Stimulated activated CD8-positive, alpha-beta memory T cell treated with anti-CD3 and anti-CD28 coated beads, Interleukin-15, amount 100 ng/mL, for 24 hours (primary cell): Measurements from ENCODE around the gene ARHGAP15.

Experiments
- DNase-seq: peaks from one replicate; pipeline ENCODE4 v3.0.0-alpha.2; 2020; ENCODE audit warnings: low read depth

The ARHGAP15 gene

DNA sequence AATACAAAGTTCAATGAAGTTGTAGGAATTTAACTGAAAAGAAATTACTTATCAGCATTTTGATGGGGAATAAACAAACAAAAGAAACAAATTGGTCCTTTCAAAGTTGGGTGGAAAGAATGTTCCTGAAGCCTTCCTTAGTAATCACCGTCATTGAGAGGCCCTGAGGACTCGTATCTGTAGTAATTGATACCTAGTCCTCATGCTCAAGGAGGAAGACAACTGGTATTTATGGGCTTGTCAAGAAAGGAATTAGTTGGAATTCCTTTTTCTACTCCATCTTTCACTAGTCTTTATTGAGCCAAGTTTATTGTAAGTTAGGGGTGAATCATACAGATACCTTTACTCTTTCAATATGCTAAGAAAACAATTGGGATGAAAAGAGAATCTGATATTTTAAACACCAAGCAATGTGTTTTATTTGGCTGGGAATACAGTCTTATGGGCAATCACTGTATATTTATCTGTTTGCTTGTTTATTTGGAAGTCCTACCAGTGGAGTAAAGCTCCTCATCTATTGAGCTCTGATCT, 324.8 kb downstream of the ARHGAP15 start:
- DNase-seq = no peak

DNA sequence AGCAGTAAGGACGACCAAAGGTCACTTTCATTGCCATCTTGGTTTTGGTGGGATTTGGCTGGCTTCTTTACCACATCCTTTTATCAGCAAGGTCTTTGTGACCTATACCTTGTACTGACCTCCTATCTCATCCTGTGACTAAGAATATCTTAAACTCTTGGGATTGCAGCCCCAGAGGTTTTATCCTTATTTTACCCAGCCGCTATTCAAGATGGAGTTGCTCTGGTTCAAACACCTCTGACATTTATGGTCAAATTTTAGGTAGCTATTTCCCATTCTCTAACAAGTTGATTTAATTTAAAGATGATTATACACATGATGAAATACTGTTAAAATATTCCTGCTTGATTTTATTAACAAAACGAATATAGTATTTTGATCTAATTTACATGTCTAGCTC, 326.1 kb downstream of the ARHGAP15 start:
- no peak for DNase-seq

DNA sequence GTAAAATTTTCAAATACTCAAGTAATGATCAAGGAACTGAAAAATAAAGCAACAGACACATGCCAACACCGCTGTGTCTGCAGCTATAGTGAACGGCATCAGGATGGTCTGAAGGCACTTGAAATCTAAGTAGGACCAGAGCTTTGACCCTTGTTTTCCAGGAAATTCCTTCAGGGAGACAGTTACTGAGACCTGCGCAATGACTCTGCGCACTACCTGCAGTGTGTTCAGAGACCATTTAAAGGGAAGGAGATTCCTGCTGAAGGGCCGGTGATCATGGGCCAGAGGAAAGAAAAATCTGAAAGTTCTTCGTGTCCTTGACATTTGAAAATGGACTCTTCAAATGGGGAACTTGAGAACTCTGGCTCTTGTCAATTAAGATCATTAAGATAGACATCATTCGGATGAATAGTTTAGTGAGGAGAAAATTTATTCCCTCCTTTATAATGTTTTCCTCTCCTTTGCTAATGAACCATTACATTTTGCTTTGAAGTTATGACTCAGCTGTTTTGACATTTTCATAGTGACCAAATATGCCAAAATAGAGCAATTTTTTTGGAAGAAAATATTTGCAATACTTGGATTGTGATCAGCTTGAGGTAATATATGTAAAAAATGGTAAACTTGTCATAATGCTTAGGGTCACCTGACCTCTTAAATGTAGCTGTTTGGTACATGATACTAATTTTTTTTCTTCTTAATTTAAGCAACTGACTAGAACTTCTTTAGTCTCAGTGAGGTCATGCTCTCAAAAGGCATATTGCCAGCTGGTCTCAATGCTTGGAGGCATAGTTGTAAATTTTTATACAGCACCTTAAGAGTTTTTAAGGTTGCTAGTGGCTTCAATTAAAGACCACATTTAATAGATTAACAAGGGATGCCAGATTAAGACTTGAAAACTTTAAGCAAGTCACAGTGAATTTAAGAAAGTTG, 329.3 kb downstream of the ARHGAP15 start:
- no peak for DNase-seq

DNA sequence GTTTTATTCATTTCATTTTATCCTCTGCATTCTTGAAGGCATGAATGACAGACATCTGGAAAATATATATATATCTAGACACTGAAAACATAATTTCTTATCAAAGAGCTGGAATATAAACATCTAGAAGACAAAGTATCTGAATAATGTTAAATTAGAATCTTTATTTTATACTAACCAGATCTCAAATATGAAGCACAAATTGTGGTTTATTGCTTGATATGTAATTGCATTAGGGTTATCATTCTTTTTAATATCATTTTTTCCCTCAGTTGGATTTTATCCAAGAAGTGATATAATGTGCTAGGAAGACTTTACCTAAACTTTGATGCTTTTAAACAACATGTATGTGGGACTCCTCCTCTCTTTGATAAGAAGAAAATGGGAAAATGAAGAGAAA, 331.2 kb downstream of the ARHGAP15 start:
- no peak for DNase-seq

DNA sequence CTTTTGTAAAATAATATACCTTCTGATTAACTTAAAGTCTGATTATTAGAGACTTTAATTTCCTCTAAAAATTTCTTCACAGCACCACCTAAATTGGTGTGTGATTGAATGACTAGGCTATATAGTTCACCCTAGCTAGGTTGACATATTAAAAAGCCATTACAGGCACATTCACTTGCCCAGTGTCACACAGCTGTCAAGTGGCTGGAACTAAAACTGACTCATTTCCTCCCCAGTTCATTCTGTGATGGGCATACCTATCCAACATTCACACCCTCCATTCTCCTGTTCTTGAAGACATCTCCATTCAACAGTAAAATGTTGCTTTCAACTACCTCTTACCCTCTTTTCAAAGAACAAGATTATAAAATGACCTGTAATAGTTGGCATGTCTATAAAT, 334.5 kb downstream of the ARHGAP15 start:
- DNase-seq = no peak

DNA sequence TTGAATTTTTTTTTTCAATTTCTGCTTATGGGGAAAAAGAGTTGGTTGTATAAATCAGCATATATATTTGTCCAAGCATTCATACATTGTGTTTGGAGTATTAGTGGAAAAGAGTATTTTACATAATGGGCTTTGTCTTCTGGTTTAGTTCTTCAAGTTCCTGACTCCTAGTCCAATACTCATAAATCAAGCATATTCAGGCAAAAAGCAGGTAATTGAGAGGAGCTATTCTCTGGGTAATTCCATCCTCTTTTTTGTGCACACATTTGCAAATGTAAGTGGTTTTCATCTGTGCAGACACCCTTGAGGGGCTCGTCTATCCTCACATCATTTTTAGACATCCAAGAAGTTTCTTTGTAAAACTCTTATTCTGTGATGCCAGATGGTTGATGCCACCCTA, 337.2 kb downstream of the ARHGAP15 start:
- no peak for DNase-seq

DNA sequence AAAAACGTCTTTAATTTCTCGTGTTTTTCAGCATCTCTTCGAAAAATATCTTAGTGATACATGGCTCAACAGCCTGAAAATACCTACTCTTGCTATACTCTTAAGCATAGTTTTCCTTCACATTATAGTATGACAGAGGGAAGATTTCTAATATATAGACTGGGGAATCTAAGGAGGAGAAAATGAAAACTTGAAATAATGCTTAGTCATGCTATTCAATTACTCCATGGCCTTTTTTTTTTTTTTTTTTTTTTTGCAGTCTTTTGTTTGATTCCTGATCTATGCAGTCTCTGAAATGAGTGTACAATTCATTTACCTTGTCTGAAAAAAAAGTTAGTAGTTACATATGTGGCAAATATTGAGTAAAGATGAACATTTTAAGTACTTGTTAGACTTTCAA, 337.8 kb downstream of the ARHGAP15 start:
- DNase-seq = no peak

DNA sequence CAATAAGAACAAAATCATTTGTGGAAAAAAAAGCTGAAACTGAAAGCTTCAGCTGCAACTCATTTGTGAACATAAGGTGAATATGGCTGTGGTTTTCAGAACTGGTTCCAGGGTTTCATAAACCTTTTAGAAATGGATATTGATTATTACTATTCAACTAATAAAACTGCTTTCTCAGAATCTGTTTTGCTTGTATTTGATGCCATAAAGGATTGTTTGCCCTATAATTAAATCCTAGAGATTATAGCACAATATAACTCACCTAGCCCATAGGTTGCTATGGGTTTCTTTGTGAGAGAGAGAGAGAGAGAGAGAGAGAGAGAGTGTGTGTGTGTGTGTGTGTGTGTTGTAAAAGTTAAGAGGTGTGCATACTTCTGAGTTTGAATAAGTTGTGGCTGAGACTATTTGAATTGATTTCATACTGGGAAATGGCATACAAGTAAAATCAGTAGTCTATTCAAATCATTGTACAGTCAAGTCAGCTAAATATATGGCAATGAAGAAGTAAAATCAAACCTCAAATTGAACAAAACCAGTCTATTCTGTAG, 339.2 kb downstream of the ARHGAP15 start:
- DNase-seq = no peak

DNA sequence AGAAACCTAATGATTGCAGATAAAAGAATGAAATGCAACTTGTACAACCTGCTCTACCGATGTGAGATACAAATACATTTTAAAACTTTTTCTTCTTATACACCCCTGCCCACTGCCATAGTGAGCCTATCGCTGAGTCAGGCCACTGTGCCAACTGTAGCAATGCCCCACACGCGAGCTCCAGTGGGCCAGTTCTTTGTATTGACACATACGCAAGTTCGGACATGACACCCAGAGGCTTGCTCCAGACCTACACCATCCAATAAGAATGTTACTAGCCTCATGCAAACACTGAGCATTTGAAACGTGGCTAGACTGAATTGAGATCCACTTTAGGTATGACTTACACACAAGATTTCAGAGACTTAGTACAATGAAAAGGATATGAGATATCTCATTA, 340.1 kb downstream of the ARHGAP15 start:
- no peak for DNase-seq

DNA sequence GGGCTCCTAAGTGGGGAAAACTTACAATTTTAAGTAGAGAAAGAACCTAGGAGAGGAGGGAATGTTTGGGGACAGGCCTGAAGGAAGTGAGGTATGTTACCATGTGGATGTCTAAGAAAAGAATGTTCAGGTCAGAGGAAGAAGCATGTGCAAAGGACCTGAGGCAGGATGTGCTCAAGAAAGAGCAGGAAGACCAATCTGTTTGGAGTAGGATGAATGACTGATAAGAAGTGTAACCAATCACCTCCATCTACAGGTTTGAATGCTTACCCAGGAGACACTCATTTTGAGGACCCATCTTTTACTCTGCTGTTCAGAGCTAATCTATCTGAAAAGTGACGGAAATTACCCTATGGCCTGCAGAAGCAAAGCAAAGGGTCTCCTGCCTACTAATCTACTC, 342.3 kb downstream of the ARHGAP15 start:
- DNase-seq = no peak

DNA sequence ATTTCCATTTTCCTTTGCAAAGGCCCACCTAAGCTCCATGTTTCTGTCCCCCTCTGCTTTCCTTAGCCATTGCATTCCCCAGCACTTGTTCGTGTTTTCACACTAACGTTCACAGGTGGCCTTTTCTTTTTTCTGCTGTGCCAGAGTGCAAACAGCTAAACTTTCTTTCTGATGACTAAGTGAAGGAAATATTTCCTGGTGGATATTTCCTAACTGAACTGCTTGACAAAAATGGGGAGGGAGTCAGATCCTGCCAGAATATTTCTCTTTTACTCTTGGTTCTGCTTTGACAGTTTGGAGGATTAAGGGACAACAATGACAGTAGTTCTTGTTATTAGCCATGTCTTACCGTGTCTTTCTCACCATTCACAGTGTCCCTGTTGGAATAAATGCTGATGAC, 344.0 kb downstream of the ARHGAP15 start:
- no peak for DNase-seq

DNA sequence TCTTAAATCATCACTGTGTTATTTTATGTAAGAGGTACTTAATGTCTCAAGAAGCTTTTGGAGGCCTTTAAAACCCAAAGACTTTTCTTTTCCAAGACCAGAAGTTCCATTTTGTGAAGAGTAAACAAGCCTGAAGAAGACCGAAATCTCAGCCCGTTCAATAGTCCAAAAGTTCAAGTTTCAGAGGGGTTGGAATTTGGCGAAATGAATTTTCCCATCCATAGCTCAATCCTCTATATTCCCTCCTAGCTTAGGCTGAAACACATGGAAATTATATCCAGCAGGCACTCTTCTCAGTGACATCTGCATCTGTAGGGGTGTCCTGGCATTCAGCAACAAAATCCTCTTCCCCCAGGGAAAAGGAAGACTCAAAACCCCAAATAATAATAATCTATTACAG, 344.6 kb downstream of the ARHGAP15 start:
- DNase-seq = no peak

DNA sequence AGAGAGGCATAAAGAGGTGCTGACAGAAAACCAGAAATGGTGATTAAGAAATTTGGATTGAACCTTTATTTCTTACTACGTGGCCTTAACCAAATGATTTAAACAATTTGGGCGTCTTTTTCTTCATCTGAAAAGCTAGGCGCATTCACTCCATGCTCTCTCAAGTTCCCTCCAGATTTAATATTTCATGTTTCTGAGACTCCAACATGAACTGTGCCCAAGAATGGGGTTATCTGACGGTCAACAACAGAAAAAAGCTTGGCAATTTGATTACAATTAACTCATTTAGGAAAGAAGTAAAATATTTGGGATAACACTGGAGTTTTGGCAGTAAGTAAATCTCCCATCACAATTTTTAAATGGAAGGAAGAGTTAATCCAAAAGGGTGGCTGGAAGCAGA, 345.4 kb downstream of the ARHGAP15 start:
- no peak for DNase-seq

DNA sequence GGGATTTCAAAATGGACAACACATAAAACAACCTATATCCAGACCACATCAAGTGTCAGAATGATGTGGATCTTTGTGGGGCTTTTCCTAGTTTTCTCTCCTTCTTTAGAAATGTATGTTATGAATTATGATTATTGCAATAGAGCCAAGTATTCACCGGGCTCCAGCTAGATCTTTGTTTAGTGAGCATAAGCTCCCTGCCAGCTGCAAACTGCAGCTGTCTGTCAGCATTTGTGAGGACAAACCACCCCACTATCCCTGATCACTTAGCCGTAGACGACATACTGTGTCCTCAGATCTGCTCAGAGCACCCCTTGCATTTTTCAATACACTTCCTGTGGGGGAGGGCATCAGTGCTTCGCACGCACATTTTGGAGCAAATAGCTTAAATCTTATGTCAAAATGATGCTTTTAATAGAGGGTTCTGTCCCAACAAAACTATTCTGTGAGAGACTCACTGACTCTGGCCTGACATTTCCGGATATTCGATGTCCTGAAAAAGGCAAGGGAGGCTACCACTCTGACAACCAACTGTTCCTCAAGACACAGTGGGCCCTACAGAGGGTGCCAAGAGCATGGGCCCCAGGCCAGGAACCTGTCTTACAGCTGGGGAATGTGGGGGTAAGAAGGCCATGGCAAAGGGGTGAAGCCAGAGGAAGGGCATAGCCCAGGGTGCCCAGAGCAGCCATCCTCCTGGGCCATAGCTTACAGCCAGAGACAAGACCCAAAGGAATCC, 346.0 kb downstream of the ARHGAP15 start:
- no peak for DNase-seq

DNA sequence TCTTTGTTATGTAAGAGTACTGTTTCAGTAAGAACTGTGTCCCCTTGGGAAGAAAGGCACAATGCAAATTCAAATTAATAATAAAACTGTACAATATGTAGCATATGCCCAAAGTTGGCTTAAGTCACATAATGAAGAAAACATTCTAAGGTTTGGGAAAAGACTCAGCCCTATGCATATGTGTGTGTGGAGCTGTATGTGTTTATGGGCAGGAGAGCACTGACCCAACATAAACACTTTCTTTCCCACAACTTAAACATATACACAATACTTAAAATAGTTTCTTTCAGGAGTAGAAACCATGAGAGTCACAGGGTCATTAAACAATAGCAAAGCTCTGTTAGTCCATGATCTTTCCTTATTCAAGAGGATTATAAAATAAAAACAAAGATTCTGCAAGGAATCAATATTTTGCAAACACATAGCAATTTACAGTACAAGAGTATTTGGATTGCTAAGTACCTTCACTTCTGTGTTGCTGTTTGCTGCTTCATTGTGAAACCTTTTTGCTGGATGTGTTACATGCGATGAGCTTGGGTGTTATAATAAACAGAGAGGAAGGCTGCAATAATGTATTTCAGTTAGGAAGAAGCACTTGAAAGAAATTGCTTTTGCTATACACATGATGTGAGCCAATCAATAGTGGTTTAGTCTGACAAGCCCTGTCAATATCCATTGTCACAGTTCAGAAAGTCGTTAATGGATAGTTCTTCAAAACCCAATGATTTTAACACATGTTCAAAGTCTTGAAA, 347.3 kb downstream of the ARHGAP15 start:
- no peak for DNase-seq

DNA sequence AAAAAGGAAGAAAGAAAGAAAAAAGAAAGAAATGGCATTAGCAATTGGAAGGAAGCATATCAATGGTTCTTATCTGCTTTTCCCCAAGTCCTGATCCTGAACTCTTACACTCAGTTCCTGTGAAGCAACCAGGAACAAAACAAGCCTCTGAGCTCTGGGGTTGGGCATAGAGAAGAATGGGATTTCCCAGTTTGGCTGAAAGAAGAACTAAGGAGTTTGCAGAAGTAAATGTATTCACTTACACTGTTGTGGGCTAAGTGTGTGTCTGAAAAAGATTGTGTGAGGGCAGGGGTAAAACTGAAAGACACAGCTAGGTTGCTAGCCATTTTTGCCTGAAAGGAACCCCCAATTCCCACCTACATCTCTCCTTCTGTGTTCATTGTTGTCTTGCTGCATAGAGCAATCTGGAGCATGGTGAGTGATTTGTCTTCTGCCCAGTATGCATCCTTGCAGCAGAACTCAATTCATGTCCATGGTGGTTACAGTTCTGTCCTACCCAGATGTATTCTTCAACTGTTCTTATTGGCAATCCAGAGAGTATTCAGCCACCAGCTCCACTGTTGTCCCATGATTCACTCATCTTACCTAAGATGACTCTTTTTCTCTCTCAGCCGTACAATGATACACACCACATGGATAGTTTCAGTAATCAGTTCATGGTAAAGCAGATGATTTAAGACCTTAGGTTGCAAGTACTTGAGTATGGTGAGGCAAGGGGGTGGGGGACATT, 348.7 kb downstream of the ARHGAP15 start:
- no peak for DNase-seq

DNA sequence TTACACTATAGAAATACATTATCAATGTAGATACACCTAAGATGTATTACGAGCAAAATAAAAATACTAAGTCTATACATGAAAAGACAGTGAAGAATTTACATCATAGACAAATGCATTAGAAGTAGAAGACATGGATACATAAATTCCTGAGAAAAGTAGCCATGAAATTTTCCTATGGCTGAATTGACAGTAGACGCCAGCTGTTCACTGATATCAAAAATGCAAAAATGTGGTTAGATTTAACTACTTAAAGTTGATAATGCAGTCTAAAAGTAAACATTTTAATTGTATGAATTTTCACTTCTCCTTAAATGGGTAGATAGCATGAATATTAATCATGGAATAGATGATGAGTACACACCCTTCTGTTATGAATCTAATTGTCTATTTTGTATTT, 350.9 kb downstream of the ARHGAP15 start:
- DNase-seq = no peak

DNA sequence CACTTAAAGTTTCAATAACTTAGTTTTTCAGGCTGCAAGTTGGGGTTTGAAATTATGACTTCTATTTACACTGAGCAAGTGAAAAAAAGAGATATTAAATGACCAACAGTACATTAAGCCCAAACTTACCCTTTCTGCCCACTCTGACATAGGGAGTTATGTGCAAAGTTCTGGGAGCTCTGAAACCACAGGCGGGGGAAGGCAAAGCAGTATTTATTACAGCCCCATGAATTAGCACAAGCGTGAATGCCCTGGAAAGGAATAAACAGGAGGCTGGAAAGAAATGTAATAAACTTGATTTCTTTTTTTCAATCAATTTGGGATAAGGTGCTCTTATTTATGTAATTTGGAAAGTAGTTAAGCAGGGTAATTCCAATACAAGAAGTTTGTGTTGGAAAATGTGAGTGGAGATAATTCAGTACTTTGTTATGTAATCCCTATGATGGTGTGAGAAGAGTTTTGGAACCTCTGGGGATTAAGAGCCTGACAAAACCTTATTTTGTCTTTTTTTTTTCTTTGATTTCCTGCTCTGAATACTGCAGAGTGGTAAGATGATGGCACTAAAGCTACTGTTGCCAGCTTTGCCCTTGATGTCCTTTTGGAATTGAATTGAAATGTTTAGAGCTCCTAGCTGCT, 351.5 kb downstream of the ARHGAP15 start:
- no peak for DNase-seq

DNA sequence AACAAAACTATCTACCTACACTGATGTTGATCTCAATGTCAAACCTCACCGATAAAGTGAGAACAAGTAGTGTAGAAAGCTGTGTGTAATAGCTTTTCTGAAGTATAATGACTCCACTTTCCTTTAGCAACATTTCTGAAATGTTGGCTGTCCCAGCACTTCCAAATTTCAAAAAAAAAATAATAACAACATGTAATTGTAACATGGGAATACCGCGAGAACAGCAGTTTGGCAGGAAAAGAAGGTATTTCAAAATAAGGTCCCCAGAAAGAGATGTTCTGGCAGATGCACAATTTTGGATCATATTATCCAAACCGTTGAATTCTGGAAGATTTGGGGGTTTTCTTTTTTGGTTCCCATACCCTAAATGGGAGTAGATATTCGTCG, 352.0 kb downstream of the ARHGAP15 start:
- no peak for DNase-seq

DNA sequence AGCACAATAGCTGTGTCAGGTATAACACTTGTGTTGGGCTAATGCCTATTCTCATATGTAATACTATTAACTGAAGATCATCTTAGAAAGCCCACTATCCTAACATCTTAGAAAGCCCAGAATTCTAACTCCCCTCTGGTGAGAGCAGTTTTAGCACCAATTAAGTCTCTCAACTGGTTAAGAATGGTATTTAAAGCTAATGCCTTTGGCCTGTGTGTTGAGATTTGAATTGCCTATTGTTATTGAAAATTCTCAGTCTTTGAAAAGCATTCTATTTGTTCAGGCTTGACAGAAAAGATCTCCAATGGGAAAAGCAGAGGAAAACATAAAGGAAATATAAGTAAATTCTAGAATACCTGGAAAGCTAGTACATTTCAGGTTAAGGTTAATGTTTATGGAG, 352.5 kb downstream of the ARHGAP15 start:
- no peak for DNase-seq

DNA sequence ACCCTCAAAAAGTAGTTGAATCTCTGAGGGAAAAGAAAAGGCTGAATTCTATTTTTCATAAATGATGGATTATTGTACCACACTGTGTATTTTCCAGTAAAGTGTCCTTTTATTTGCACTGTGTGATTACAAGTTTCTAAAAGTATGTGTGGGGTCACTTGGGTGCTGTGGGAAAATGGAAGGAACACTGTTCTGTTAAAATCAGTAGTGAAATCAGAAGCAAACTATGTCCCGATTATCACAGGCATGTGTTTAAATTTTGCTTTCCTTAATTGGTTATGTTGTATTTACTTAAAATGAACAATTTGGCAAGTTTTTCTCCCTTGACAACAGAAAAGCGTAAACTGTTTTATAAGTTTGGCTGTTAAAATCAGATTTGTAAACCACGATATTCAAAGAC, 353.1 kb downstream of the ARHGAP15 start:
- no peak for DNase-seq
